Transverse colon (tissue), 4 donors: ENCODE results near the gene ZNF319. TPM values are rescaled to one million over a fixed set of nuclear protein-coding genes. Genes with fewer than 3 reads are reported as not detected.

Source experiments
- DNase-seq: peaks from one replicate; pipeline ENCODE4 v3.0.0-alpha.2; 2019
- H3K27ac ChIP-seq, 4 donors: fragments of 200-600 bp; sonication (generic); 2 replicates each; pipeline ENCODE4 v1.5.1; 2016 to 2018; ENCODE audit warnings: inconsistent platforms in 4 of 4
- H3K27me3 ChIP-seq: fragments of 200-600 bp; sonication (generic); 2 replicates; pipeline ENCODE4 v1.5.1; 2017; ENCODE audit warnings: inconsistent platforms
- H3K36me3 ChIP-seq, 4 donors: fragments of 200-600 bp; sonication (generic); 2 replicates each; pipeline ENCODE4 v1.5.1; 2017 to 2019; ENCODE audit warnings: inconsistent platforms in 4 of 4
- H3K4me1 ChIP-seq, 4 donors: fragments of 200-600 bp; sonication (generic); 2 replicates each; pipeline ENCODE4 v1.5.1; 2017 to 2020; ENCODE audit warnings: inconsistent platforms in 4 of 4
- H3K4me3 ChIP-seq, 4 donors: fragments of 200-600 bp; sonication (generic); 1 replicate in 1 of 4; 2 replicates in 3 of 4; pipeline versions ENCODE4 v1.5.1 to v1.6.1; 2017 to 2019; ENCODE audit warnings: inconsistent platforms in 4 of 4
- H3K9me3 ChIP-seq, 2 donors: fragments of 200-600 bp; sonication (generic); 2 replicates each; pipeline ENCODE4 v1.5.1; 2017 to 2019; ENCODE audit warnings: inconsistent platforms in 2 of 2
- CTCF ChIP-seq, 5 experiments: fragments of 200-600 bp in 3 of 5; fragments of 450-650 bp in 2 of 5; sonication (generic) in 3 of 5; IDR thresholded peaks; 1 replicate in 2 of 5; 2 replicates in 3 of 5; pipeline ENCODE4 v1.5.1; 2016 to 2017; ENCODE audit warnings: antibody characterized with exemption in 5 of 5, inconsistent platforms in 3 of 5, mild to moderate bottlenecking in 2 of 5, moderate library complexity in 1 of 5
- EP300 ChIP-seq: sonication (generic); formaldehyde crosslinking; IDR thresholded peaks from one replicate; pipeline ENCODE4 v1.6.1; 2017; ENCODE audit warnings: antibody characterized with exemption, low read depth
- POLR2A ChIP-seq: fragments of 450-650 bp; IDR thresholded peaks from one replicate; pipeline ENCODE4 v1.6.1; 2016; ENCODE audit warnings: antibody characterized with exemption, mild to moderate bottlenecking, moderate library complexity
- POLR2AphosphoS5 ChIP-seq, 3 donors: sonication (generic); formaldehyde crosslinking; IDR thresholded peaks; one replicate each; pipeline ENCODE4 v1.6.1; 2016; ENCODE audit warnings: antibody characterized with exemption in 3 of 3
- WGBS, 2 donors: methylation state at CpG; one replicate each; pipeline ENCODE4 v1.1.5; 2018; ENCODE audit warnings: low coverage in 1 of 2; 5-methylcytosine and 5-hydroxymethylcytosine counted together
- in situ Hi-C, 4 donors: fragments of 200-750 bp; cut with MboI; loops; one replicate each; pipeline versions ENCODE4 v1.15.0 to v1.15.1; 2017; ENCODE audit warnings: low sequenced_read_pairs in 3 of 4, low pct_ligation_motif_present in 1 of 4, low pct_unique_long_range_greater_than_20kb in 1 of 4
- intact Hi-C: fragments of 100-400 bp; cut with DNase I; formaldehyde crosslinking; loops from one replicate; pipeline ENCODE4 v1.15.1; 2023; ENCODE audit warnings: low total_unique reads
- total RNA-seq, 4 donors: library from RNA; depleted of rRNA; stranded (reverse); fragments of >200 nt; gene quantifications; one replicate each; pipeline ENCODE4 v1.1.0, GENCODE V29; 2016

The ZNF319 gene
- total RNA-seq, 4 donors from 2014 or later, result 6.4 to 11.6 (median 6.5) TPM

GRCh38 chr16:57994361-57994760 is 6.1 kb downstream of the ZNF319 start:
- intact Hi-C loops (loop anchor here (10.0 kb wide), 1 partner anchor 420 kb away; no protein-coding TSS in a partner anchor), in situ Hi-C loops (no loop called here)
- Histone ChIP-seq H3K36me3 (peaks cover 0 to 15% (median 3%) of the 10 kb centered on the region in 4 donors), H3K9me3 (no peaks in the 10 kb centered on the region), H3K4me1 (peaks cover 0 to 23% (median 5%) of the 10 kb centered on the region in 4 donors), H3K27me3 (no peaks in the 10 kb centered on the region), H3K4me3 (no peak overlapping the region), H3K27ac (no peak overlapping the region)
- no peak for DNase-seq
- WGBS, 2 donors, result 92 to 96% methylated on average over 3 to 4 of the region's 4 CpGs
- TF ChIP-seq EP300 (no peak), CTCF (IDR thresholded peaks at IDR 0.05) (no peak), POLR2A (no peak), POLR2AphosphoS5 (IDR thresholded peaks at IDR 0.05) (no peak)

- Histone ChIP-seq H3K27me3 (no peaks in the 10 kb centered on the region), H3K36me3 (peaks cover 0 to 15% (median 3%) of the 10 kb centered on the region in 4 donors), H3K4me1 (peaks cover 0 to 18% (median 2%) of the 10 kb centered on the region in 4 donors), H3K4me3 (no peak overlapping the region), H3K27ac (no peak overlapping the region), H3K9me3 (no peaks in the 10 kb centered on the region)
- TF ChIP-seq CTCF (IDR thresholded peaks at IDR 0.05), result no peak
- no peak for TF ChIP-seq EP300
- TF ChIP-seq POLR2AphosphoS5 (IDR thresholded peaks at IDR 0.05), result no peak
- no peak for TF ChIP-seq POLR2A
- in situ Hi-C loops, result no loop called here
- no peak for DNase-seq
- intact Hi-C loops, result loop anchor here (10.0 kb wide), 1 partner anchor 419 kb away; no protein-coding TSS in a partner anchor
- WGBS, 2 donors, result 88 to 100% methylated on average over 1 to 5 of the region's 5 CpGs
Measured at GRCh38 chr16:57993897-57994296, 6.6 kb downstream of the ZNF319 start.

GRCh38 chr16:57993438-57993837 is 7.0 kb downstream of the ZNF319 start:
- H3K36me3 ChIP-seq, result peaks cover 0 to 15% (median 3%) of the 10 kb centered on the region in 4 donors
- DNase-seq, result no peak
- H3K27ac ChIP-seq, result no peak overlapping the region

GRCh38 chr16:57992084-57992483 is 8.4 kb downstream of the ZNF319 start:
- in situ Hi-C loops (no loop called here), intact Hi-C loops (loop anchor here (10.0 kb wide), 1 partner anchor 417 kb away; no protein-coding TSS in a partner anchor)
- Histone ChIP-seq H3K9me3 (no peaks in the 10 kb centered on the region), H3K36me3 (peaks cover 0 to 10% (median 3%) of the 10 kb centered on the region in 4 donors), H3K4me3 (no peak overlapping the region), H3K27me3 (no peaks in the 10 kb centered on the region), H3K4me1 (peaks cover 0 to 6% (median 0%) of the 10 kb centered on the region in 4 donors), H3K27ac (no peak overlapping the region)
- DNase-seq, result no peak
- TF ChIP-seq POLR2A (no peak), EP300 (no peak), CTCF (IDR thresholded peaks at IDR 0.05) (no peak), POLR2AphosphoS5 (IDR thresholded peaks at IDR 0.05) (no peak)
- WGBS, 2 donors, result 96% methylated on average over 6 of the region's 6 CpGs; no CpG with 5 or more reads in 1 of the 2 donors

More at GRCh38 chr16:57993438-57993837, 7.0 kb downstream of the ZNF319 start:
- Histone ChIP-seq H3K9me3 (no peaks in the 10 kb centered on the region), H3K27me3 (no peaks in the 10 kb centered on the region), H3K4me1 (peaks cover 0 to 13% (median 0%) of the 10 kb centered on the region in 4 donors), H3K4me3 (no peak overlapping the region)
- 84% methylated on average over 8 of the region's 8 CpGs; no CpG with 5 or more reads in 1 of the 2 donors for WGBS, 2 donors
- TF ChIP-seq POLR2AphosphoS5 (IDR thresholded peaks at IDR 0.05) (no peak), CTCF (IDR thresholded peaks at IDR 0.05) (no peak), POLR2A (no peak), EP300 (no peak)
- in situ Hi-C loops, result no loop called here
- intact Hi-C loops, result loop anchor here (10.0 kb wide), 1 partner anchor 419 kb away; no protein-coding TSS in a partner anchor
